GM19351 (cell line): Measurements from ENCODE around the gene EFCC1.
A peak's percentile ranks its signal among the peaks of the same experiment; 100 is the strongest.

ENCODE experiments used
- ATAC-seq: cut with Tn5 transposase; IDR thresholded peaks from one replicate; pipeline ENCODE4 v1.9.1; 2021; ENCODE audit warnings: mild to moderate bottlenecking, moderate library complexity; ENCODE audit not compliant: unreplicated experiment

EFCC1 gene

GRCh38 chr3:129013491-129013891, 12.4 kb downstream of the EFCC1 start:
- ATAC-seq, result no peak

GRCh38 chr3:129014148-129014547, 13.0 kb downstream of the EFCC1 start:
- ATAC-seq, result no peak

- ATAC-seq, result no peak
Measured at GRCh38 chr3:129014793-129015345, 13.8 kb downstream of the EFCC1 start.

GRCh38 chr3:129015388-129016105, 14.4 kb downstream of the EFCC1 start:
- no peak for ATAC-seq

- ATAC-seq, result no peak
Measured at GRCh38 chr3:129016356-129016719, 15.2 kb downstream of the EFCC1 start.

- peak; percentile 81 for ATAC-seq
Measured at GRCh38 chr3:129016720-129017483, 15.8 kb downstream of the EFCC1 start.

GRCh38 chr3:129017484-129017899, 16.4 kb downstream of the EFCC1 start:
- ATAC-seq, result no peak

- ATAC-seq, result no peak
Measured at GRCh38 chr3:129018271-129018670, 17.2 kb downstream of the EFCC1 start.

GRCh38 chr3:129018751-129019150, 17.6 kb downstream of the EFCC1 start:
- ATAC-seq, result no peak

GRCh38 chr3:129019266-129019665, 18.2 kb downstream of the EFCC1 start:
- ATAC-seq, result no peak

GRCh38 chr3:129020691-129021090, 19.6 kb downstream of the EFCC1 start:
- no peak for ATAC-seq

- ATAC-seq, result no peak
Measured at GRCh38 chr3:129021140-129021551, 20.0 kb downstream of the EFCC1 start.

GRCh38 chr3:129022114-129023007, 21.3 kb downstream of the EFCC1 start:
- ATAC-seq, result no peak

- ATAC-seq, result no peak
Measured at GRCh38 chr3:129023008-129023358, 21.9 kb downstream of the EFCC1 start.

- ATAC-seq, result no peak
Measured at GRCh38 chr3:129023909-129024308, 22.8 kb downstream of the EFCC1 start.

- no peak for ATAC-seq
Measured at GRCh38 chr3:129025108-129025507, 24.0 kb downstream of the EFCC1 start.

- ATAC-seq, result no peak
Measured at GRCh38 chr3:129025691-129026435, 24.8 kb downstream of the EFCC1 start.

GRCh38 chr3:129026728-129027543, 25.8 kb downstream of the EFCC1 start:
- ATAC-seq, result peak; percentile 100

GRCh38 chr3:129027544-129027880, 26.4 kb downstream of the EFCC1 start:
- no peak for ATAC-seq

GRCh38 chr3:129028866-129029265, 27.8 kb downstream of the EFCC1 start:
- ATAC-seq, result no peak
